PFSK-1 (cell line): ENCODE measurements around the gene GALNT5.

Source experiments
- FOXP2 ChIP-seq: optimal IDR thresholded peaks from 2 replicates; pipeline ENCODE3; 2011; ENCODE audit warnings: borderline replicate concordance, control low read depth, inconsistent platforms; ENCODE audit not compliant: insufficient read depth; ENCODE audit errors: extremely low read length, extremely low read depth
- POLR2AphosphoS5 ChIP-seq: IDR thresholded peaks from 2 replicates; pipeline ENCODE4 v1.6.1; 2012; ENCODE audit warnings: low read depth, mild to moderate bottlenecking, control low read depth, low read length, moderate library complexity
- REST ChIP-seq, 2 experiments: IDR thresholded peaks; 2 replicates each; pipeline versions ENCODE4 v1.6.1 to v1.8.0; 2011 to 2012; ENCODE audit warnings: low read depth in 2 of 2, low read length in 2 of 2, control low read depth in 1 of 2, inconsistent platforms in 1 of 2, mild to moderate bottlenecking in 1 of 2, moderate library complexity in 1 of 2; ENCODE audit not compliant: insufficient read depth in 1 of 2
- SIN3A ChIP-seq: IDR thresholded peaks from 2 replicates; pipeline ENCODE4 v1.6.1; 2012; ENCODE audit warnings: mild to moderate bottlenecking, low read length, moderate library complexity, borderline replicate concordance; ENCODE audit not compliant: insufficient read depth
- TAF1 ChIP-seq: IDR thresholded peaks from 2 replicates; pipeline ENCODE4 v1.6.1; 2012; ENCODE audit warnings: low read length, control low read depth, borderline replicate concordance; ENCODE audit not compliant: insufficient read depth

GRCh38 chr2:157265825-157266224, 8.3 kb downstream of the GALNT5 start:
- TF ChIP-seq POLR2AphosphoS5: no peak
- TF ChIP-seq TAF1: no peak
- no peak for TF ChIP-seq SIN3A
- TF ChIP-seq REST (IDR thresholded peaks at IDR 0.05; ENCODE audit: insufficient read depth in 1 of 2, low read depth in 2 of 2, low read length in 2 of 2): no peak
- TF ChIP-seq FOXP2: no peak
